HG03139 (cell line): ENCODE data around the gene LPCAT2.
"Not testable (repeated sequence)": the region's sequence is repeated elsewhere in the genome, so short reads cannot be mapped to it uniquely, and the experiment has no call there.

Source experiments
- ATAC-seq: cut with Tn5 transposase; IDR thresholded peaks from one replicate; pipeline ENCODE4 v1.9.1; 2021; ENCODE audit not compliant: unreplicated experiment

Gene LPCAT2

DNA sequence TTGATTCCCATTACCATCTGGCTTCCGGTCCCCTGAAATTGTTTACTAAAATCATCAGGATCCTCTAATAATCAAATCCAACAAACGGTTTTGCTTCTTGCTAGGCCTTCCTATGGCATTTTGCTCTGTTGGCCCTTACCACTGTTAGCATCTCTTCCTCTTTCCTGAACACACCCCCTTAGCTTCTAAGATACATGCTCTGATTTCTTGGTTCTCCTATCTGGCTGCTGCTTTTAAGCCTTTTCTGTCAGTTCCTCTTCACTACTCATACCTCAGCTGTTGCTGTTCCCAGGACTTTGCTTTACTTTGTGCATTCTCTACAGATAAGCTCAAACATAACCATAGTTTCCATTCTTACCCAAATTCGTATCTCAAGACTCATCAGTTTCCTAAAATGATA lies 69.0 kb downstream of the LPCAT2 start:
- ATAC-seq: no peak

DNA sequence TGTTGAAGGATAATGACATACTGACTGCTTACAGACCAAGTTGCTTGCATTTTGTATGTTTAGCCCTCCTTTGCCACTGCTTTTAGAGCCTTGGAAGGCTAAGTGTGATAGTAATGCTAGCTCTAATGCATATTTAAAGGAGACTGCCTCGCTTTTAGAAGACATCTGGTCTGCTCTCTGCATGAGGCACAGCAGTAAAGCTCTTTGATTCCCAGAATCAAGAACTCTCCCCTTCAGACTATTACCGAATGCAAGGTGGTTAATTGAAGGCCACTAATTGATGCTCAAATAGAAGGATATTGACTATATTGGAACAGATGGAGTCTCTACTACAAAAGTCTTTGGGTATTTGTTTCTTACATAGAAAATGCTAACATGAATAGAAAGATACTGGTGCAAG lies 76.8 kb downstream of the LPCAT2 start:
- no peak for ATAC-seq

DNA sequence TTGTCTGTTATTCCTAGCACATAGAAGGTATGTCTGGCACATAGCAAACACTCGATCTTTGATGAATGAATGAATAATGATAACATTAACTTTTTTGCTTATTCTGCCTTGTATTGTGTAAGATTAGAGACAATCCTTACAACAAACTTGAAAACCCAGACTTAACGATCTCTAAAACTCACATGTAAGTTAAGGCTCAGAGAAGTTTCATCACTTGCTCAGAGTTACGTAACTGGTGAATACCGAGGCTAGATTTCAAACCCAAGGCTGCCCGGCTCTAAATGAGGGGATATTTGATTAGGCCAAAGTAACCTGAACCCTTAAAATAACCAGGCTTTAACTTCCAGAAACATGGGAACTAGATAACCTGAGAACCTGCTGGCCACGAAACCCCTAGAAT lies 79.9 kb downstream of the LPCAT2 start:
- no peak for ATAC-seq

DNA sequence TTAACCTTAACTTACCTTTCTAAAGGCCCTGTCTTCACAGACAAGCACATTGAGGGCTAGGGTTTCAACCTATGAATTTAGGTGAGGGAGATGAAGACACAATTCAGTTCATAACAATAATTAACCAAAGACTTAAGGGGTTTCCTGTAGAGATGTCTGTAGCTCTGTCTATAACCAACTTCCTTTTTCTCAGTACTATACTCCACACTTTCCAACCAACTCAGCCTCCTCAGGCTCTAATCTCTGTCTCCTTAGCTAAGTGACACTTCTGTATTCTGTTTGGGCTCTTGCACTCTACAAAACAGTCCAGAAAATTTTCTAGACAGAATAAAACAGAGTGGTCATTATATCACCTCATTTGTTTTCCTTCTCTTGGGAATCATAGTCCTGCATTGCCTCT lies 83.4 kb downstream of the LPCAT2 start:
- ATAC-seq: no peak

DNA sequence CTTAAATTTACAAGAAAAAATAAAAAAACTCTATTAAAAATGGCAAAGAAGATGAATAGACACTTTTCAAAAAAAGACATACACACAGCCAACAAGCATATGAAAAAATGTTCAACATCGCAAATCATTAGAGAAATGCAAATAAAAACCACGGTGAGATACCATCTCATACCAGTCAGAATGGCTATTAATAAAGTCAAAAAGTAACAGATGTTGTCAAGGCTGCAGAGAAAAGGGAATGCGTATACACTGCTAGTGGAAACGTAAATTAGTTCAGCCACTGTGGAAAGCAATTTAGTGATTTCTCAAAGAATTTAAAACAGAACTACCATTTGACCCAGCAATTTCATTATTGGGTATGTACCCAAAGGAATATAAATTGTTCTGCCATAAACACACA lies 89.1 kb downstream of the LPCAT2 start:
- no peak for ATAC-seq

DNA sequence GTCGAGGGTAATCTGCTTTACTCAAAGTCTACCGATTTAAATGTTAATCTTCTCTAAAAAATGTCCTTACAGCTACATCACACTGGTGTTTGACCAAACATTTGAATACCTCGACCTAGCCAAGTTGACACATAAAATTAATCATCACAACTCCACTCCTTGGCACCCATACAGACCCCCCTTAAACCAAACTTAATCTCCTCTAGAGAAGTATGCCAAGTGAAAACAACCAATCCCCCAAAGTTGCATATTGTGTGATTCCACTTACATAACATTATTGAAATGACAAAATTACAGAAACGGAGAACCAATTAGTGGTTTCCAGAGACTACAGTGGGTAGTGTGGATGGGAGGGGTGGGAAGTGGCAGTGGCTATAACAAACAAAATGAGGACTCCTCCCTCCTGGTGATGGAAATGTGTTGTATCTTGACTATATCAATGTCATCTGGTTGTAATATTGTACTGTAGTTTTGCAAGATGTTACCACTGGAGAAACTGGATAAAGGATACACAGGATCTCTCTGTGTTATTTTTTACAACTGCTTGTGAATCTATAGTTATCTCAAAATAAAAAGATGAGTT lies 97.0 kb downstream of the LPCAT2 start:
- ATAC-seq: no peak

DNA sequence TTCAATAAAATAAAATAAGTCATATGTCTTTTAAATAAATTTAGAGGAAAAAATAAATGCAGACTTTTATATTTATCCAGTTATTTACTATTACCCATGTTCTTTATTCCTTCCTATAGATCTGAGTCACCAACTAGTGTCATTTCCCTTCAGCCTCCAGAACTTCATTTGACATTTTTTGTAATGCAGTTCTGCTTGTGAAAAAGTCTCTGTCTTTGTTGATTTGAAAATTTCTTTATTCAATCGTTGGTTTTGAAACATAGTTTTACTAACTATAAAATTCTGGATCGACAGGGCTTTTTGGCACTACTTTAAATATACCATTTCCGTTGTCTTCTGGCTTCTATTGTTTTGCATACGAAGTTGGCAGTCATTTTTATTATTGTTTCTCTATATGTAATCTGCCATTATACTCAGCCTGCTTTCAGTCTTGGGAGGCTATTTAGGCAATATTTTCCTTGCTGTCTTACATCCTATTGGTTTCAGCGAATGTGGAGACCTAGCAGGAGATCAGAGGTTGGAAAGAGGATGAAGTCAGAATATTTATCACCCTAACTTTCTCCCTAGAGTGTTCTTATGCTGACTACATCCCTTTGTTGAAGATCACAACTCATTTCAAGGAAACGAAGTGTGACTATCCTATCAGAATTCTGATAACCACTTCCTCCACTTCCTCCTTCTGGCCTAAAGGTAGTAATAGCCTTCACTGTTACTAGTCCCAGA lies 104.9 kb downstream of the LPCAT2 start:
- no peak for ATAC-seq

DNA sequence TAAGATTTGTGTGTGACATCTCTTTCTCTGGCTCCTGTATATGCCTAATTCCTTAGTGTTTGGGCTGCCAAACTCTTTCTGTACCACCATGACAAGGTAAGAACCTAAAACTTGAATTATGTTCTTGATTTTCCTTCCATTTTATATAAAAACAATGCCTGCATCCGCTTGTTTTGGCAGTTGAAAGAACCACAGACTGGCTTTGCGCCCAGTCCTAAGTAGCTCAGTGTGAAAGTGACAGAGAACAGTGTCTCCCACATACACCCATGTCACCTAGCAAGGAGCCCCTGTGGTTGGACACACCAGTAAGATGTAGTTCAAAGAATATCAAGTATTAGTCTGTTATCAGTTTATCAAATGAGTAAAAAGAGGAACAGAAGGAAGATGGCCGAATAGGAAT lies 106.2 kb downstream of the LPCAT2 start:
- ATAC-seq: no peak

DNA sequence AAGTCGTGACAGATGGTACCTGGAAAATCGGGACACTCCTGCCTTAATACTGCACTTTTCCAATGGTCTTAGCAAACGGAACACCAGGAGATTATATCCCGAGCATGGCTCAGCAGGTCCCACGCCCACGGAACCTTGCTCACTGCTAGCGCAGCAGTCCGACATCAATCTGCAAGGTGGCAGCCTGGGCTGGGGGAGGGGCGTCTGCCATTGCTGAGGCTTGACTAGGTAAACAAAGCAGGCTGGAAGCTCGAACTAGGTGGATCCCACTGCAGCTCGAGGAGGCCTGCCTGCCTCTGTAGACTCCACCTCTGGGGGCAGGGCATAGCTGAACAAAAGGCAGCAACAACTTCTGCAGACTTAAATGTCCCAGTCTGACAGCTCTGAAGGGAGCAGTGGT lies 106.8 kb downstream of the LPCAT2 start:
- ATAC-seq: not testable (repeated sequence)

DNA sequence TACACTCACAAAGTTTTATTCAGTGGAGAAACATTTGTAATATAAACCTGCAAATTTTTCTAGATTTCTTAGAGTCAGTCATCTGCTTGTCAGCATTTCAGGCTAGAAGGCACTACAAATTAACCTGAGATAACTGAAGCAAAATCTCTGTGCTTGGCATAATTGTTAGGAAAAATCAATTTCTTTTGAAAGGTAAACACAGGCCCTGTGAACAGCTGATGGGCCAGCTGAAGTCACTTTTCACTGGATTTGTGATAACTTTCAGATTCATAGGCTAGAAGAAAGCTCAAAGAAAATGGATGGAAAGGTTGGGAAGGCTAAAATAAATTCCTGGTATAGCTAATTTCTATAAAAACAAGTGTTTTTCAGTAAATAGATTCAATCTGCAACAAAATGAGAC lies 112.9 kb downstream of the LPCAT2 start:
- ATAC-seq: no peak

DNA sequence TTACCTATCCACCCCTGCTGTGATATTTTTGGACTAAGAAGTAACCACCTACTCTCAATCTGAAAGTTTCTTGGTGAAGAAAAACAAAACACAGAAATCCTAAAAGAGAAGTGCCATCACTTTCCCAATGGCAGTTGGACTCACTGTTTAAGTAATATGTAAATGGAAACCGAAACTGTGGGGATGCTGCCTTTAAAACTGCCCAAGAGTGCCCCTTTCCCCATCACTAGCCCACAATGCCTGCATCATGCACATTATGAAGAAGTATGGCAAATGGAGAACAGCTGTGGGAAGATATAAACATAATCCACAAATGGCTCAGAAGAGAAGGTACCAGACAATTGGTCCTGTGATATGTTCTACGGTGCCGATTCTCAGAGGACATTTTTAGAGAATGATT lies 113.4 kb downstream of the LPCAT2 start:
- ATAC-seq: no peak

DNA sequence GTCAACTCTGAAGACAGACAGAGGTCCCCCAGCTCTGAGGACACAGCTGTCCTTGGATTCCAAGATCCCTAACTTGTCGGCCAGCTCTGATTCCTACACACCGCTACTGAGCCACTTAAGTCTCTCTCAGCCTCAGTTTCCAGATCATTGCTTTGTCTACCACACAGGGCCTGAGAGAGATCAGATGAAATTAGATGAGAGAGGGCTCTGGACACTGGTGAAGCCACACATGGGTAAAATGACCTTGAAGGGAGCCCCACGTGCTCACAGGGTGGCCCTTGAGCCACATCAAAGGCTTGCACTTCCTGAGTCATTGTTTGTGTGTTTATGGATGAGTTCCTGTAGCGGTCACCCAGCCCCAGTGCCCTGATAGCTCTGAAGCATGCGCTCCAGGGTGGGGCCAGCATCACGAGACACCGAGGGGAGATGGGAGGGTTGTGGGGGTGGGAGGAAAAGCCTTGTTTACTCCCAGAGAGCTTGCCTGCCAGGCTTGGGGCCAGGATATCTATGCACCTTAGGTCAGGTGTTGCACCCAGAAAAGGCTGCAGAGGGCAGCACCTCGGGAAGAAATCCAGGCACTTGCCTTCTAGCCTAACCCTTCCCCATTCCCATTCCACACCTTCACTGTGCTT lies 114.2 kb downstream of the LPCAT2 start:
- ATAC-seq: no peak

DNA sequence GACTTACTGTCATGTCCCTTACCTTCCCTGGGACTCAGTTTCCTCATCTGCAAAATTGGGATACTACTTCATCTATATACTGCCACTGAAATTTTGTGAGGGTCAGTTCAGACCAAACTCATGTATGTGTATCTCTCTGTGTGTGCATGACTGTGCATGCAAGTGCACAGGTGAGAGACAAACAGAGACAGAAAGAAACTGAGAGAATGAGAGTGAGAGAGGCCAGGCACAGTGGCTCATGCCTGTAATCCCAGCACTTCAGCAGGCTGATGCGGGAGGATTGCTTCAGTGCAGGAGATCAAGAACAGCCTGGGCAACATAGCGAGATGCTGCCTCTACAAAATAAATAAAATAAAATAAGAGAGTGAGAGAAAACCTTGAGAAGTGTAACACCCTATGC lies 114.8 kb downstream of the LPCAT2 start:
- no peak for ATAC-seq

DNA sequence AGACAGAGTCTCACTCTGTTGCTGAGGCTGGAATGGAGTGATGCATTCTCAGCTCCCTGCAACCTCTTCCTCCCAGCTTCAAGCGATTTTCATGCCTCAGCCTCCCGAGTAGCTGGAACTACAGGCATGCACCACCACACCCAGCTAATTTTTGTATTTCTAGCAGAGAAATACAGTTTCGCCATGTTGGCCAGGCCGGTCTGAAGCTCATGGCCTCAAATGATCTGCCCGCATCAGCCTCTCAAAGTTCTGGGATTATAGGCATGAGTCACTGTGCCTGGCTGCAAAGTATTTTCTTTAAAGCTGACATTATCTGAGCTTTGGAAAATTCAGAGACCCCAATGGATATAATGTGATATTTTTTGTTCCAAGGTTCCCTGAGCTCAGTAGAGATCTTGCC lies 115.8 kb downstream of the LPCAT2 start:
- ATAC-seq: no peak

DNA sequence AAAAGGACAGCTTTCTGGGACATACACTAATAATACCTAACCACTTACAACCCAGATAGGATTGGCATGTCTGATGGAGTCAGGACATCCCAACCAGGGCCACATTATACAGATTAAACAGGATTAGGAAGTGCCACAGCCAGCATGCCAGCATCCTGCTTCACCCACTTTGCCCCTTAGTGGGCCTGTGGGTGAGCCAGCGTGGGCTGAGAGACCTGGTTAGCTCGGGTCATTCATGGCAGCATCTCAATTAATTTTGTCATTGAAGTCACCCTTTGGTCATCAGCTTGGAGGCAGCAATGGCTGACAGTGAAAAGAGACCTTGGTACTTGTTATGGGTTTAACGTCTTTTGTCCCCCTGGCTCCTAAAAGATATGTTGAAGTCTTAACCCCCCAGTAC lies 117.0 kb downstream of the LPCAT2 start:
- no peak for ATAC-seq

DNA sequence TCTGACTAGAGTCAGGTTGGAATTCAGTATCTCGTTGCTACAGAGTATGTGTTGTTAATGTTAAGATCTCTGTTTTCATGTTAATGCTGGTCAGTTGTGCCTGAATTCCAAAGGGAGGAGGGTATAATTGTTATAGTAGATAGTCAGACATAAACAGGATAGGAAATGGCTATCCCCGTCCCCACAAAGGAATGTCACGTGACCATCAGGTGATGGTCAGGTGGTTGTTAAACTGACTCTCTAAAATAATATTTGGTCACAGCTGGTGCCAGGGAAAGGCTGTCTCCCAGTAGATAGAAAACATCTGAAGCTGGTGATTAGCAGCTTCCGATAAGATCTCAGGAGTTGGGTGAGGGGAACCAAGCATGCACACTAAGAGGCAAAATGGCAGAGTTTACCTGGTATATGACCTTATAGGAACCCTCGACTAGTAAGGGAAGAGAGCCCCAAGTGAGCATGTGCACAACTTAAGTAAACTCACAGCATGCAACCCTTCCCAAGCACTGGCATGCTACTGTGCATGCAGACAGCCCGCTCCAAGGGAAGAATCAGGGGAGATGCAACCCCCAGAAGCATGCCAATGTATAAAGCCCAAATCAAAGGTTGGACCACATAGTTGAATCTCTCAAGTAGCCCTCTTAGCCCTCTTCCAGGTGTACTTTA lies 119.6 kb downstream of the LPCAT2 start:
- no peak for ATAC-seq

DNA sequence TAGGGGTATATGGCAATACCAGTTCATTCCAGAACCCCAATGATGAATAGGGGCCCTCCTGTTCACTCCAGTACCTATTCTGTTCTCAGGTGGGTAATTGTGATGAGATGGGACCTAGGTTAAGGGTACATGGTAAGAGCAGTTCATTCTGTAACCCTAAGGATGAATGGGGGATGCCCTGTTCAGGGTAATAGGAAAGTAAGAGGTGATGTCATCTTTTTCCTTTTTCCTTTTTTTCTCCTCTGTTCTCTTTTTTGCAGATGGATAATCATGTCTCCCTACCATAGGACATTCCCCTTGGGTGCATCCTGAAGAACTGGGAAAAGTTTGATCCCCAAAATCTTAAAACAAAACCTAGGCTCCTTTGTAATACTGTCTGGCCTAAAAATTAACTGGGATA lies 121.9 kb downstream of the LPCAT2 start:
- ATAC-seq: no peak

DNA sequence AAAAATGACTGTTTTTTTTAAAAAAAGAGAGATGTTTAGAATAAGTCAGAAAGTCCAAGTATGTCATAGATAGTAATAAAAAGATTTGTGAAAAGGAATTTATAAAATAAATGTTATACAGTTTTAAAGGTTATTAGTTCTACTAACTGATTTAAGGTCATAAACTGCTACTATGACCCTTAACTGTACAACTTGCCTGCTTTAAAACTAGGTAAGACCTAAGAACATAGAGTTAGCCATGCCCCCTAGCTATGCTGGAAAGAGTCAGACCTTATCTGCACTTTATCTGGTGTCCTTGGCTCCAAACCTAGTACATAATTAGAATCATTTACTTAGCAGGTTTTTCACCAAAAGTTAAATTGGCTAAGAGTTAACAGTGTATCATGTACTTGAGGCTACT lies 123.4 kb downstream of the LPCAT2 start:
- ATAC-seq: no peak

DNA sequence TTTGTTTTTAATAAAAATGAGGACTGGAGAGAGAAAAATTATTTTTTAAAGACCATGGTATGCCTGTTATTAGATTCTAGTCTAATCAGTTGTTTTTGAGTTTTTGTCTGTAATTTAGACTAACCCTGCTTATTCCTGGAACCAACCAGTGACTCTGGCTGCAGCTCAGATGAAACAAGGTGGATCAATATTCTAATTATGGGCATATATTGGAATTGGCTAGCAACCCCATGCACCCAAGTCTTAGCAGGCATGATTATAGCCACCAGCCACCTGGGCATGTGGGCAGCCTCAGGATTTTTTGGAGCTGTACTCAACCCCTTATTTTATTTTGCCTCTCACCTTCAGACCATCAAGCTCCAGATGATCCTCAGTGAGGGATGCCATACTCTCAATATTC lies 125.3 kb downstream of the LPCAT2 start:
- no peak for ATAC-seq
